MV-4-11 (cell line): Measurements from ENCODE around the gene KRT6B.
A peak's percentile ranks its signal among the peaks of the same experiment; 100 is the strongest.

ENCODE experiments used
- DNase-seq: peaks from one replicate; lab custom pipeline; 2025; lab: John Stamatoyannopoulos, UW

The KRT6B gene

DNA sequence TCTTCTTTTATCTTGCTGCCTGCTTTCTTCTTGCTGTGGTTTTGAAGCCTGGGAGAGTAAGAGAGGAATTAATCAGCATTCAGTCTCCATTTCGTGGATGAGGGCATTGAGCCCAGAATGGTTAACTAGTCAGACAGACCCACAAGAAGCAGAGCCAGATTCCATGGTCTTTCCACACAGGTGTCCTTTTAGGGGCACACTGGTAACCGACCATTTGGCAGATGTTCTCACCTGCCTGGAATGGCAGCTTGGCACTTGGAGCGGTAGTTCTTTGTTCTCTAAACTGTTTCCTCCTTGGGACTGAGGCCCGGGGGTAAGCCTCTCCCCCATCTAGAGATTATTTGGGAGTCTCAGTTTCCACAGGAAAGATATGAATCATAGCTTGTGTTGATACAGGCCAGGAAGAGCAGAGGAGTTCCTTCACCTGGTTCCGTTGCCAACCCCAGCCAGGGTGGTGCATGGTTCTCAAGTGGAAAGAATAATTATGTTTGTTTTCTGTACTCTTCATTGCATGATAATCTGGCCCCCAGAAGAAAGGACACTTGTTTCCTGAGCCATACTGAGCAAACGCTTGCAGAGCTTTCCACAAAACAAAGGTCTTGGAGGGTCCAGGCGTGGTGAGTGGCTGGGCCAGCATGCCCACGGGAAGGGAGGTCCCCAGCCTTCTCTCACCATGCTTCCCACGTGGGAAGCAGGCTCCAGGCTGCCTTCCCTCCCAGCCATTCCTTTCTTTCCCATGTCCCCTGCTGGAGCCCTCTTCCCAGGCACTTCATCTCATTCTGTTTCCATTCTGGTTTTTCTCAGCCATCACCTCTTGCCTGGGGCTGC lies 15.7 kb downstream of the KRT6B start:
- DNase-seq = no peak

DNA sequence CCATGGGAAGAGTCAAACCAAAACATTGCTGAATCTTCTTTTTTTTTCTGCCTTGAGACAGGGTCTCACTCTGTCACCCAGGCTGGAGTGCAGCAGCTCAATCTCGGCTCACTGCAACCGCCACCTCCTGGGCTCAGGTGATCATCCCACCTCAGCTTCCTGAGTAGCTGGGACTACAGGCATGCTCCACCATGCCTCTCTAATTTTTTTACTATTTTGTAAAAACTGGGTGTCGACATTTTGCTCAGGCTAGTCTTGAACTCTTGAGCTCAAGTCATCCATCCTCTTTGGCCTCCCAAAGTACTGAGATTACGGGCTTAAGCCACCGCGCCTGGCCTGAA lies 16.3 kb downstream of the KRT6B start:
- DNase-seq = no peak

DNA sequence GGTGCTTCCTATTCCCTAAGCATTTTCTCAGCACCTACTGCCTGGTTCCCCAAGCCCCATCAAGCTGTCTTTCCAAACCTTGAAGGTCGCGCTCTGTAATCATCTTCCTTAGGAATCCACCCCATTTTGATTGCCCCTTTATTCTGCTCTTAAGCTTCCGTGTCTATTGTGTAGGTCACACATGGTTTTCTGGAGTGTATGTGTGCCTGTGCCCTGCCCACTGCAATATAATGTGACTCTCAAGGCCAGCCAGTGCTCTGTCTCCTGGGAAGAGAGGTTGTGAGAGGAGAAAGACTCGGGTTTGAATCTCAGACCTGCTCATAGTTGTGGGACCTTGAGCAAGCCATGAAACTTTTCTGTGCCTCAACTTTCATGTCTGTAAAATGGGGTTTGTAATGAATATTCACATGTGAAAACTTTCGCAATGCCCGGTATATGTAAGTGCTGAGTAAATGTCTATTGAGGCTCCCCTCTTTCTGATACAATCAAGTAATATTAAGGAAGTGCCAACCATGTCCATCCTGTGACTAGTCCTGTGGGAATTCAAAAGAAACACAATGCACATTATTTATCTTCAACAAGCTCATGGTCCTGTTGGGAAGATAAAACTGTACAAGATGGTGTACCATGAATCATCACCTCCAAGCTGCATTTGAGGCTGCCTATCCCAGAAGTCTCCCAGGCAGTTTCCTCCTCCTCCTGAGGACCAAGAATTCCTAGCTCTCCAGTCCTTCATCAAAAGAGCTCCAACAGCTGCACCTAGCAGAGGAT lies 17.0 kb downstream of the KRT6B start:
- DNase-seq = no peak

DNA sequence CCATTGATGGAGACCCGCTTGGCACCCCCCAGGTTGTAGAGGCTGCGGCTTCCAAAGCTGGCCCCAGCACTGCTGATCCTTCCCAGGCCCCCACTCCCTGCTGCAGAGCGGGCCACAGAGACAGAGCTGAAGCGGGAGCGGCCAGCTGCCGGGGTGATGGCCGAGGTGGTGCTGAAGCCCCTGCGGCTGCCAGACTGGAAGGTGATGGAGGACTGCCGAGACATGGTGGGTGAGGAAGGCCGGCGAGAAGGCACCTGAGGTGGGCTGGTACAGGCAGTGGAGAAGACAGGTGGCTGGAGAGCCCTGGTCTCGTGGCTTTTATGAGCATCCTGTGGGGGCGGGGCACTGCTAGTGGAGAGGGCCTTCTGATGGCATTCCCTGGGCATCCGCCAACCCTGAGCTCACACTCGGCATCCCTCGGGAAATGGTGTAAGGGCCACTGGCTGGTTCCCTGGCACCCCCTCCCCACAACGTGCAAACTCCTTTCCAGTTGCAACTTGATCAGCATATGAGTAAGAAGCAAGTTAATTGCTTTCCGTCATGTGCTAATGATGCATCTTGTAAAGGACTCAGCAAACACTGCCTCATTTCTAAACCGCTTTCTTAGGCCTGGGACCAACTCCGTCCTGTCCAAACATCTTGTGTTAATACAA lies 17.7 kb downstream of the KRT6B start, which contains the start of gene KRT75:
TSS of gene KRT75 (minus strand) at position 291 of the 653 bp plus-strand sequence. CDS start at position 224, 67 bp downstream.
- no peak for DNase-seq

DNA sequence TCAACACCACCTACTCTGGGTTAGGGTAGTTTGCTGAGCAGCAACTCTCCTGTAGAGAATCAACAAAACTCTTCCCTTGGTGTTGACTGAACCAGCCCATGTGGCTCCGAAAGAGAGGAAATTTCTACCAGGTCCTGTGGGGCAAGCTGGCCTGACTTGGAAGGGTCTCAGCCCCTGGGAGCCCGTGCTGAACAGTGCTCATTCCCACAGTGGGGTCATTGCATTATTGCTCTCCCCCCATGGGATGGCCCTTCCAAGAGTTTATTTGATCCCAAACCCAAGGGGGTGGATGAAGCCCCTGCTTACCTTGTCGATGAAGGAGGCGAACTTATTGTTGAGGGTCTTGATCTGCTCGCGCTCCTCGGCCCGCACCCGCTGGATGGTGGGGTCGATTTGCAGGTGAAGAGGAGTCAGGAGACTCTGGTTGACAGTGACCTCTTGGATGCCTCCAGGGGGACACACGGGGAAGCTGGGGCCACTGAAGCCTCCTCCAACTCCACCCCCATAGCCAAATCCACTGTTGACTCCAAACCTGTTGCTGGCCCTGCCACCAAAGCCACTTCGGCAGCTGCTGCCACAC lies 18.4 kb downstream of the KRT6B start:
- DNase-seq = no peak

DNA sequence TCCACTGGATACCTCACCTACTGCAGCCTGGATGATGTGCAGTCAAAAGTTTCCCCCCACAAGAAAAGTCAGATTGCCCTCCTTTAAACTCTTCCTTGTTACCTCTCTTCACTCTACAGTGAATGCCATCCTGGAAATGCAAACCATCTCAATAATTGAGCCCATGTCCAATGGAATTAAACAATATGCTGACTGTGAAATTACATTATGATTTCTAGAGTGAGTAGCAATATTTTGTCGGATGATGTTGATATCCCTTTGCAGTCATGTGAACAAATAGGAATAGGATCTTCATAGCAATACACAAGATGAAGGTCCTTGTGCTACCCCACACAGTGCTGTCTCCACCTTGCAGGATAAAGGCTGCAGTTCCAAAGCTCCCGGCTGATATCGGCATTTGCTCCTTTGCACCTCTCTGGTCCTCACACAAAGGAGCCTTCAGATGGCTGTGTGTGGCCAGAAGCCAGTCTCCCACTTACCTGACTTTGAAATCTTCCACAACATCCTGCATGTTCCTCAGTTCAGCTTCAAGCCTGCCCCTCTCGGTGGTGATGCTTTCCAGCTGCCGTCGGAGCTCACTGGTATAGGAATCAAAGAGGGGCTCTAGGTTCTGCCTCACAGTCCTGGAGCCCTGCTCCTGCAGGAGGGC lies 19.3 kb downstream of the KRT6B start:
- no peak for DNase-seq

DNA sequence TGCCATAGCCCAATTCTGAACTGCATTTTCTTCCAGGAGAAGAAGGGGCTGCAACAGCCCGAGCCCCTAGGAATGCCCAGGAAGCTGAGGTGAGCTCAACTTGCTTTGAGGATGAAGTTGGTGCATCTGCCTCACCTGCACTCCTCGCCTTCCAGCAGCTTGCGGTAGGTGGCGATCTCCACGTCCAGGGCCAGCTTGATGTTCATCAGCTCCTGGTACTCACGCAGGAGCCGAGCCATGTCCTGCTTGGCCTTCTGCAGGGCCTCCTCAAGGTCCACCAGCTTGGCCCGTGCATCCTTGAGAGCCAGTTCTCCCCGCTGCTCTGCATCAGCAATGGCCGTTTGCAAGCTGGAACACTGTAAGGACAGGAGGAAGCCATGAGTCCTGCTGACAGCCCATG lies 23.8 kb downstream of the KRT6B start:
- no peak for DNase-seq

DNA sequence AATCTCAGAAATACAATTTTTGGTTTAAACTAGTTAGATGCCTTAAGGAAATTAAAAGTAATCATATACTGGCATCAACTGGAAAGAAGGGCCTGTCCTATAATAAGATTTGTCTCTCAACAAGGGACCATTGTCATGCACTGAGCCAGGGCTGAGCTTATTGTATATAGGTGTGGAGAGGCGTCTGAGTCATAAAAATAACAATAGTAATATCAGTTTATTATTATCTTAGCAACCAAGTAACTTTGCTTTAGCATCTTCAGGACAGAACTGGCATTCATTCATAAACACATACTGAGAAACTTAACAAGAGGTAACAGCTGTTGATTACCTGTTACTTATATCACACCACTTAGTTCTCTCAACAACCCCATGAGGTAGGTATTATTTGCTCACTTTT lies 24.9 kb downstream of the KRT6B start:
- DNase-seq = no peak

DNA sequence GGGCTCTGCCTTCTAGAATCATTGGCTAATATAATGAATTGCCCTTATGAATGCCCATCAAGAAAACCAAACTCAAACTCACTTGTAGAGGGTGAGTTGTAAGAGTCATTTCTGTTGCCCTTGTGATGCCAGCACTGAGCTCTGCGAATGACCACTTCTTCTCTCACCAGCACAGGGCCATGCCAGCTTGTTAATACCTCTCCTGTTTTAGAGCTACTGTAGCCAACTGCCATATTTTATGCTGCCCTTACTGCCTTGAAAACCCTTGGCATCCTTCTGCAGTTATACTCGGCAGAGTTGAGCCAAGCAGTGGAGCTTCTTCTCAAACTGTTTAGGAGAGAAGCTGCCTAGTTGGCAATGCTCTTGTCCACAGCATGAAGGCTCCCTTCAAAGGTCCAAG lies 25.9 kb downstream of the KRT6B start:
- no peak for DNase-seq

DNA sequence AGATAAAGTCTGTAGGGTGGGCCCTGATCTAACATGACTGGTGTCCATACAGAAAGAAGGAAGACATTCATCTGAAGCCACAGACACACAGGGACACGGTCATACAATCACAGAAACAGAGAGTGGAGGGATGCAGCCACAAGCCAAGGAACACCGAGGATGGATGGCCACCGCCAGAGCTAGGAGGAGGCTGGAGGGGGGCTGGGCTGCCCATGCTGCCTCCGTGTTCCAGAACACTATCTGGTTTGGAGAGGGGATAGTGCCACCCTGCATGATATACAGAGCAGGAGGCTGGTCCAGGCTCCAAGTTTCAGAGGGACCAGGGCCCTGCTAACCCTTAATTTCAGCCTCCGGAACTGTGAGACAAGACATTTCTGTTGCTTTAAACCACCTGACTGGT lies 26.5 kb downstream of the KRT6B start:
- no peak for DNase-seq

DNA sequence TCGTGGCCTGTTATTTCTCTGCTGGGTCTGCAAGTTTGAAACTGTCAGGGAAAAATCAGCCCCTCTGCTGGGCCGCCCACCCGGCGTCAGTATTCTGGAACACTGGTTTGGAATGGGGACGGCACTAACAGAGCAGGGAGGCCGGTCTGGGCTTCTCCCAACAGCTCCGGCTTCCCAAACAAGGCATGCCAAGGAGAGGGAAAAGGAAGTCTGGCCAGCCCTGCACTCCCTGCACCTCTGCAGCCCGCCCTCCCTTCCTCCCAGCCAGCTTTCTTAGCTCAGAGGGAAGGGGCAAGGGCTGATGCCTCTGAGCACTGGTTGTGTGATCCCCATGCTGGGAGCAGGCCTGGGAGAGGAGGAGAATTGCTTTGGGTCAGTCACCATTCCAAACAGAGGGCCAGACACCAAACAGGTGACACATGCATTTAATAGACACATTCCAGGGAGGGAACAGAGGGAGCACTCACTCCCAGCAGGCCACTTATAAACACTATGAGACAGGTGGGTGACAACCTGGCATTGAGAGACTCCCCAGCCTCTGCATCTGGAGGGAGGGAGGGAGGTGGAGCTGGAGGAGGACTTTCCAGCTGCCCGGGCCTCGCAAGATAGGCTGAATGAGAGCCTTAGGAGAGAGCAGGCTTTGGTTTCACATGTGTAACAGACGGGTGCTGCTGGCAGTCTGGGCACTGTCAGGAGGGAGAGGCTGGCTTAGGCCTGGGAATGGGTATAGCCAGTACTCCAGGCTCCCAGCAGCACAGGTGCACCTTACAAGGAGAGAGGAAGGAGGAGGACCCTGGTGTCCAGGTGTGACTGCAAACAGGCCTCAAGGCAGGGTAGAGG lies 28.1 kb downstream of the KRT6B start:
- DNase-seq = no peak

DNA sequence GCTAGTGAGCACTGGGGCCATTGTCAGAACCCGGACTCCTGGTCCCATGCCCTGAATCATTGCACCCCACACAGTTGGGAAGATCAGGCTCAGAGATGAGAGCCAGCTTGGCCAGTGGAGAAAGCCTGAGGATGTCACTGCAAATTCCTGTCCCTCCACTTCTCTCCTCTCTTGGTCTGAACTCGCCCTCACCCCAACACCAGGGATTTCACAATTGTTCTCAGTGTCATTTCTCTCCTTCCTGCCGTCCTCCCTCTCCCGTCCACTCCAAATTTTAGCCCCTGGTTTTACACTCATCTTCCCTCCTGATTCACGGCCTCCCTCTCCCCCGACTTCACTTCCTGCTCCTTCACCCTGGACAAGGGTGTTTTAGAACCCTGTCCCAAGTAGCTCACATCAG lies 28.9 kb downstream of the KRT6B start:
- DNase-seq = no peak

DNA sequence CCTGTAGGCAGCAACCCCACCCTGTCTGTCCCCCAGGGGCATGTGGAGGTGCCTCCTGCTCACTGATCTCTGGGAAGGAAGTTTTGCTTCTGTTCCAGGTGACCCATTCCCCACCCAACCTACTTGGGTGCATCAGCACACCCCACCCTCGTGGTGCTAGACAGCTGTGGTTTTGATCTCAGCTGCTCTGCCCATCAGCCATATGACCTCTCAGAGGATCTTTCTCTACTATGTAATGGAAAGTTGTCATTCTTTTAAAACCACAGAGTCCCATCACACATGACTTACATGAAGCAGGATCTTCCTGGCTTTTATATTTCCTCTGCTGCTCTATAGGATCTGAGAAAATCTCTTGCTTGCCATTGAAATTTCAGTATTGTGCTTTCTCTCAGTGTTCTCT lies 32.3 kb downstream of the KRT6B start:
- no peak for DNase-seq

DNA sequence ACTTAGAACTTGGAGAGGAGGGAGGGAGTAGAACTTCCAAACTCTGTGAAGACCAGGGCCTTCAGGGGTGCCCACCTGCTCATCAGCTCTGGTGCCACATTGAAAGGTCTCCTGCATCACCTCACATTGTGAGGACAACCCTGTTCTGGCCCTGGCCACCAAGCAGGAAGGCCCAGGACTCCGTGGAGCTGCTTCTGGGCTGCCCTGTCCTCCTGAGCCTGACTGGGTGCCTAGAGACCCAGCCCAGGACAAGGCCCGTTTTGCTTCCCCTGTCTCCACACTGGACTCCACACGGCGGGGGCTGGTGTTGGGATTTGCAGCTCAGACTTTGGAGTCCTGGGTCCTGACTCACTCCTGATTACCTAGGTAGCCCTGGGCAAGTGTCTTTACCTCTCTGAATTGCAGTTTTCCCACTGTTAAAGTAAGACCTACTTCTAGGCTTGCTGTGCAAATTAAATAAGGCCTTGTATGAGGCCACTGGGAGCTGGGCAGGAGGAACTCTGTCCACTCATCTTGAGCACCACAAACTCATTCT lies 33.3 kb downstream of the KRT6B start:
- DNase-seq = no peak

DNA sequence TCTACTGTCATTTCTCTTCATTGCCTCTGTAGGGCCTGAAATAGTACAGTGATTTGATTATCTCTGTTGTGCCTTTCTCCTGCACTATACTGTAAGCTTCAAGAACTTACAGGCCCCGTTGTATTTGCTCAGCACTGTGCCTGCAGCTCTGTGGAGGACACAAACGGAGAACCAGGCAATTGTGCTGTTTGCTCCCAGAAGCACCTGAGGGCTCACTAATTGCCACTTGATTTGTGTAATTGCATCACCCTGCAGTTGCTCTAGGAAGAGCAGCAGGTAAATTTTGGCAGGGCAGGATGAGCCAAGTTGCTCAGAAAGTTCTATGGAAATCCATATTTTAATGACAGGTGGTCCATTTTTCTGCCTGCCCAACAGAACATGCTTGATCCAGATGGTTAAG lies 34.2 kb downstream of the KRT6B start:
- no peak for DNase-seq

DNA sequence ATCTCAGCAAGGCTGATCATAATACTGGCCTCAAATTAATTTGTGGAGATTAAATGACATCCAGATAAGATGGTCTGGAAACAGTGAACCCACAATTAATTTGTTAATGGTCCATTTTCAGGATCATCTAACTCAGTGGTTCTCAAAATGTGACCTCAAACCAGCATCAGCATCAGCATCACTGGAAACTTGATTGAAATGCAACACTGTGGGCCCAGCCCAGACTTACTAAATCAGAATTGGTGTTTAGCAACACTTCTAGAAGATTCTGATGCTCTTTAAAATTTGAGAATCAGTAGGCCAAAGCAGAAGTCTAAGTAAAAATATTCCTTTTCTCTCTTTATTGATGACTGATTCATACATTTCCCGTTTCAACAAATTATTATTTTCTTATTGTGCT lies 35.2 kb downstream of the KRT6B start:
- no peak for DNase-seq

DNA sequence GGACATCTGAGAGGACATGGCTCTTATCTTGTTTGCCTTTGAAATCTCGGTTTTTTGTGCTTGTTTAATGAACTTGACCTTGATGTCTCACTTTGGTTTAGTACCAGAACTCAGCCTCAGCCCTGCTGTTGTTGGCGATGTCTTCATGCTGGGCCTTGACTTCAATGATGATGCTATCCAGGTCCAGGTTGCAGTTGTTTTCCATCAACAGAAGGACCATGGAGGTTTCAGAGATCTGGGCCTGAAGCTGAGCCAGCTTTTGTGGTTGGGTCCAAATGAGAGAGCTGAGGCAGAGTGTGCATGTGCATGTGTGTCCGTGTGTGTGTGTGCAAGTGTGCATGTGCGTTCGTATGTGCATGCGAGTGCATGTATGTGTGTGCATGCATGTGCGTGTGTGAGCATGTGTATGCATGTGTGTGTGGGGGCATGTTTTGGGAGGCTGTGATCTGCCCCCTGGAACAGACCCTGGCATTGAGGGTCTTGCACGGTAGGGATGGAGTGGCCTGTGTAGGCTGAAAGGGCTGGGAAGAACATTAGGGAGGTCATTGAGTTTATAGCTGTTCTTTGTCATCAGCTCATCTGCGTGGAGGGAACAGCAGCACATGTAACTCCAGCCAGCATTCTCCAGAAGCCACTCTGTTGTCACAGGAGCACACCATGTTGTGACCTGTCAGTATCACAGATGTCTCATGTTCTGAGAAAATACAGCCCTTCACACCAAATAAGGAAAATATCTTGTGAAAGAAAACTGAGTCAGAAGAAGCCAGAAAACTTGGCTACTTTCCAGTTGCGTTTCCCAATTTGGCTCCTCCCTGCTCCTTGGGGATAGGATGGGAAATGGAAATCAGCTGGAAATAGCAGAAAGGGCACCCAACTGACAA lies 35.8 kb downstream of the KRT6B start:
- peak; percentile 63 for DNase-seq

DNA sequence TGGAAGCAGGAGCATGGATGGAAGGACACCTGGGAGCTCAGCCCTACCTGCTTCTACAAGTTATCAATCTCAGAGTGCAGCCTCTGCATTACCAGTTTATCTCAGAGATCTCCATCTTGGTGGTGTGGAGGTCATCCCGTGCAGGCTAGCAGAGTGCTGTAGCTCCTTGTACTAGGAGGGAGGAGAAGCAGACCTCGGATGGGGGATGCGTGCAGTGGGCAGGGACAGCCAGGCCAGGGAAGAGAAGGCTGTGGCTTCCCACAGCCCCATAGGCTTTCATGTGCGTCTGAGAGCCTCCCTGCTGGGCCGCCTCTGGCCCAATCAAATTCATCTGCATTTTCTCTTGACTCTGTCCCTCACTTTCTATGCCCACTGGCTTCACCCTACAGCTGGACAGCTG lies 37.0 kb downstream of the KRT6B start:
- no peak for DNase-seq

DNA sequence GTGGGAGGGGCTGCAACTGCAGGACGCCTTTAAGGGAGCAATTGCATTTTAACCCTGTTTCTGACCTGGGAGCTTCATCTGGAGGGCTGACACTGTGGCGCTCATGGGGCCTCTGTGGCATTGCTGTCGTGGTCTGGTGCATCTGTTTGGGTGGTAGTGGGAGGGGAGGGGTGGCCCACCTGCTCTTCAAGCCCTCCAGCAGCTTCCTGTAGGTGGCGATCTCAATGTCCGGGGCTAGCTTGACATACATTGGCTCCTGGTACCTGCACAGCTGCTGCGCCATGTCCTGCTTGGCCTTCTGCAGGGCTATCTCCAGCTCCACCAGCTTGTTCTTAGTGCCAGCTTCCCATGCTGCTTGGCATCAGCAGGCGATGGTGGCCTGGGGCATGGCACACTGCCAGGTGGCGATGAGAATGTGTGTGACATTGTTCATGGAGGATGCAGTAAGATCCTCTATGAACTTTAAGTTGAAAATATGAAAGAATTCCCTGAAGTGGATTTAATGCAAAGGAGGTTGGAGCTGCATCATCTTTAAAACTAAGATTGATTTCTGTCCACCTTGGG lies 38.1 kb downstream of the KRT6B start:
- no peak for DNase-seq

DNA sequence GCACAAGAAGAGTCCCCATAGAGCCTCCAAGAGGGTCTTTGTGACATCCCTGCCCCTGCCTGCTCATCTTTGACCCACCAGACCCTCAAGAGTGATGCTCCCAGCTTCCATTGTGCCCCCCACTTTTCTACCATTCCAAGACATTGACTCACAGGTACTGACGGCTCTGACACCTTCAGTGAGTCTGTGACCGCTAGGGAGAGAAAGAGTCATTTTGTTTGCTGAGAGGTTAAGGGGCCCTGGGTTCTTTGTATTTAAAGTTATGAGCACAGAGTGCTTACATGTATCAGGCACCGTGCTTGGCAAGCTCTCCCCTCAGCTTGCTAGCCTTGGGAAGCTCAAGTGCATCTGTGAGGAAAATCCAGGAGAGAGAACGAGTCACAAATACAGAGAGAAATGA lies 38.7 kb downstream of the KRT6B start:
- no peak for DNase-seq
